Sigmoid colon (tissue), 7 donors: ENCODE data around the gene ZBED1. TPM values are rescaled to one million over a fixed set of nuclear protein-coding genes. Genes with fewer than 3 reads are reported as not detected.

Experiments
- DNase-seq: peaks from one replicate; pipeline ENCODE4 v3.0.0-alpha.2; 2019
- H3K27ac ChIP-seq, 4 donors: fragments of 200-600 bp; sonication (generic); one replicate each; pipeline ENCODE4 v1.5.1; 2016 to 2019; ENCODE audit warnings: mild to moderate bottlenecking in 1 of 4
- H3K27me3 ChIP-seq, 3 donors: fragments of 200-600 bp; sonication (generic); one replicate each; pipeline ENCODE4 v1.5.1; 2019; ENCODE audit warnings: mild to moderate bottlenecking in 1 of 3
- H3K36me3 ChIP-seq, 4 donors: fragments of 200-600 bp; sonication (generic); one replicate each; pipeline ENCODE4 v1.5.1; 2016 to 2019
- H3K4me1 ChIP-seq, 4 donors: fragments of 200-600 bp; sonication (generic); one replicate each; pipeline ENCODE4 v1.5.1; 2017 to 2019
- H3K4me3 ChIP-seq, 4 donors: fragments of 200-600 bp; sonication (generic); one replicate each; pipeline ENCODE4 v1.5.1; 2017 to 2019; ENCODE audit warnings: mild to moderate bottlenecking in 2 of 4, moderate library complexity in 1 of 4
- H3K9me3 ChIP-seq, 4 donors: fragments of 200-600 bp in 3 of 4; sonication (generic) in 3 of 4; one replicate each; pipeline versions ENCODE4 v1.5.1 to v1.6.1; 2013 to 2019
- CTCF ChIP-seq, 4 experiments: fragments of 450-650 bp in 3 of 4; fragments of 200-600 bp in 1 of 4; IDR thresholded peaks; one replicate each; pipeline ENCODE4 v1.5.1; 2016 to 2019; ENCODE audit warnings: antibody characterized with exemption in 4 of 4, mild to moderate bottlenecking in 3 of 4, moderate library complexity in 2 of 4
- EP300 ChIP-seq, 4 donors: sonication (generic); formaldehyde crosslinking; IDR thresholded peaks; one replicate each; pipeline ENCODE4 v1.6.1; 2017; ENCODE audit warnings: antibody characterized with exemption in 4 of 4
- POLR2A ChIP-seq, 2 donors: fragments of 450-650 bp; IDR thresholded peaks; one replicate each; pipeline ENCODE4 v1.6.1; 2016; ENCODE audit warnings: antibody characterized with exemption in 2 of 2, mild to moderate bottlenecking in 2 of 2, moderate library complexity in 2 of 2
- POLR2AphosphoS5 ChIP-seq, 4 donors: sonication (generic); formaldehyde crosslinking; IDR thresholded peaks; one replicate each; pipeline ENCODE4 v1.6.1; 2017; ENCODE audit warnings: antibody characterized with exemption in 4 of 4
- WGBS, 2 donors: extraction: QIAGEN DNeasy Blood & Tissue Kit; methylation state at CpG; one replicate each; pipeline ENCODE4 v1.1.7; 2013; 5-methylcytosine and 5-hydroxymethylcytosine counted together
- intact Hi-C: fragments of 100-400 bp; cut with DNase I; formaldehyde crosslinking; loops from one replicate; pipeline ENCODE4 v1.15.1; 2023
- polyA plus RNA-seq, 3 donors: library from polyadenylated mRNA; stranded (reverse); fragments of 200-250 nt; gene quantifications; one replicate each; pipeline ENCODE4 v1.2.3, GENCODE V29; 2013
- total RNA-seq, 4 donors: library from RNA; depleted of rRNA; stranded (reverse); fragments of >200 nt; gene quantifications; one replicate each; pipeline ENCODE4 v1.1.0, GENCODE V29; 2016
- donor health status: healthy with polysubstance abuse.
- donor health status: Bipolar disorder and iron deficiency.
- donor health status: healthy.

ZBED1 gene
- total and polyA plus RNA-seq, 7 donors: 24.6 to 35.6 (median 28.5) TPM

GRCh38 chrX:2533424-2533823, 32.6 kb upstream of the ZBED1 start:
- no peaks in the 10 kb centered on the region for H3K36me3 ChIP-seq
- TF ChIP-seq CTCF (IDR thresholded peaks at IDR 0.05) (no peak), POLR2AphosphoS5 (IDR thresholded peaks at IDR 0.05) (no peak), POLR2A (IDR thresholded peaks at IDR 0.05) (no peak), EP300 (IDR thresholded peaks at IDR 0.05) (no peak)
- H3K27ac ChIP-seq: no peak overlapping the region
- H3K4me1 ChIP-seq: peaks cover 0 to 6% (median 0%) of the 10 kb centered on the region in 4 donors
- intact Hi-C loops: no loop called here
- no peaks in the 10 kb centered on the region for H3K27me3 ChIP-seq
- DNase-seq: no peak
- no peak overlapping the region for H3K4me3 ChIP-seq
- H3K9me3 ChIP-seq: no peaks in the 10 kb centered on the region
- WGBS, 2 donors: 69 to 80% methylated on average over 8 of the region's 8 CpGs

DNA sequence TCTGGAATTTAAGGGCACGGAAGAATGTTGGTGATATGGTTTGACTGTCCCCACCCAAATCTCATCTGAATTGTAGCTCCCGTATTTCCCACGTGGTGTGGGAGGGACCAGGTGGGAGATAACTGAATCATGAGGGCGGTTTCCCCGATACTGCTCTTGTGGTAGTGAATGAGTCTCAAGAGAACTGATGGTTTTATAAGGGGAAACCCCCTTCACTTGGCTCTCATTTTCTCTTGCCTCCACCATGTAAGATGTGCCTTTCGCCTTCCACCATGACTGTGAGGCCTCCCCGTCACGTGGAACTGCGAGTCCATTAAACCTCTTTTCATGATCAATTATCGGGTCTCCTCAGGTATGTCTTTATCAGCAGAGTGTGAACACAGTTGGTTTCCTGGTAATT, 25.6 kb upstream of the ZBED1 start:
- Histone ChIP-seq H3K27me3 (no peaks in the 10 kb centered on the region), H3K4me3 (no peak overlapping the region), H3K27ac (no peak overlapping the region), H3K9me3 (no peaks in the 10 kb centered on the region), H3K36me3 (no peaks in the 10 kb centered on the region), H3K4me1 (no peaks in the 10 kb centered on the region)
- 74 to 82% methylated on average over 10 of the region's 10 CpGs for WGBS, 2 donors
- DNase-seq: no peak
- intact Hi-C loops: no loop called here
- TF ChIP-seq POLR2AphosphoS5 (IDR thresholded peaks at IDR 0.05) (no peak), POLR2A (IDR thresholded peaks at IDR 0.05) (no peak), EP300 (IDR thresholded peaks at IDR 0.05) (no peak), CTCF (IDR thresholded peaks at IDR 0.05) (no peak)

DNA sequence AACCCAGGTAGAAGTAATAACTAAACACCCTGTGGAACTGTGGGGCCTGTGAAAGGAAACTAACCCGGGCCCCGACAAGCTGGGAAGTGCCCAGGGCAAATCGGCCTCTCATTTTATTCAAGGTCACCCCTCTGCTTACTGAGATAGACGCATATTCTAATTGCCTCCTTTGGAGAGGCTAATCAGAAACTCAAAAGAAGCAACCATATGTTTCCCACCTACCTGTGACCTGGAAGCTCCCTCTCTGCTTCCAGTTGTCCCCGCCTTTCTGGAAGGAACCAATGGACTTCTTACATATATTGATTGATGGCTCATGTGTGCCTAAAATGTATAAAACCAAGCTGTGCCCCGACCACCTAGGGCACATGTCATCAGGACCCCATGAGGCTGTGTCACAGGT, 23.1 kb upstream of the ZBED1 start:
- Histone ChIP-seq H3K4me3 (no peak overlapping the region), H3K27ac (no peak overlapping the region), H3K27me3 (no peaks in the 10 kb centered on the region), H3K36me3 (no peaks in the 10 kb centered on the region), H3K9me3 (no peaks in the 10 kb centered on the region), H3K4me1 (no peaks in the 10 kb centered on the region)
- intact Hi-C loops: no loop called here
- no peak for DNase-seq
- TF ChIP-seq POLR2A (IDR thresholded peaks at IDR 0.05) (no peak), POLR2AphosphoS5 (IDR thresholded peaks at IDR 0.05) (no peak), EP300 (IDR thresholded peaks at IDR 0.05) (no peak), CTCF (IDR thresholded peaks at IDR 0.05) (no peak)
- WGBS, 2 donors: 77 to 80% methylated on average over 6 of the region's 6 CpGs

DNA sequence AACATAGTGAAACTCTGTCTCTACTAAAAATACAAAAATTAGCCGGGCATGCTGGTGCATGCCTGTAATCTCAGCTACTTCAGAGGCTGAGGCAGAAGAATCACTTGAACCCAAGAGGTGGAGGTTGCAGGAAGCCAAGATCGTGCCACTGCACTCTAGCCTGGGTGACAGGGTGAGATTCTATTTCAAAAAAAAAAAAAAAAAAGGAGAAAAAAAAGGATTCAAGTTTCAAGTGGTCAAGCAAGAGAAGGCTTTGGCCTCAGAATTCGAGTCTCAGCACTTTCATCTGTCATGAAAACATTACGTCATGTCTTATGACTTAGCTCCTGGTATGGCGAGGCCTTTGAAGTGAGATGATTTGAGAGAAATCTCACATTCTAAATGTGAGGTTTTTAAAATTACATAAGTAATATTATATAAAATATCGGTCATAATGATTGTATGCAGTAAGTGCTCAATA, 21.2 kb upstream of the ZBED1 start:
- Histone ChIP-seq H3K36me3 (no peaks in the 10 kb centered on the region), H3K27ac (peak overlapping the region in 1 of 4 donors; percentile 10), H3K4me3 (no peak overlapping the region), H3K9me3 (no peaks in the 10 kb centered on the region), H3K27me3 (no peaks in the 10 kb centered on the region), H3K4me1 (no peaks in the 10 kb centered on the region)
- DNase-seq: no peak
- WGBS, 2 donors: 84 to 85% methylated on average over 6 of the region's 6 CpGs
- intact Hi-C loops: no loop called here
- TF ChIP-seq POLR2AphosphoS5 (IDR thresholded peaks at IDR 0.05): no peak
- no peak for TF ChIP-seq CTCF (IDR thresholded peaks at IDR 0.05)
- TF ChIP-seq POLR2A (IDR thresholded peaks at IDR 0.05): no peak
- no peak for TF ChIP-seq EP300 (IDR thresholded peaks at IDR 0.05)
